Activated T-helper 9 cell treated with anti-CD3 and anti-CD28 coated beads, Interleukin-2, amount 50 U/mL, for 16 hours (primary cell): Measurements from ENCODE around the gene FXYD3.
"Not testable (repeated sequence)": the region's sequence is repeated elsewhere in the genome, so short reads cannot be mapped to it uniquely, and the experiment has no call there.

Experiments used
- DNase-seq: peaks from one replicate; pipeline ENCODE4 v3.0.0-alpha.2; 2020; ENCODE audit warnings: low read depth

FXYD3 gene

DNA sequence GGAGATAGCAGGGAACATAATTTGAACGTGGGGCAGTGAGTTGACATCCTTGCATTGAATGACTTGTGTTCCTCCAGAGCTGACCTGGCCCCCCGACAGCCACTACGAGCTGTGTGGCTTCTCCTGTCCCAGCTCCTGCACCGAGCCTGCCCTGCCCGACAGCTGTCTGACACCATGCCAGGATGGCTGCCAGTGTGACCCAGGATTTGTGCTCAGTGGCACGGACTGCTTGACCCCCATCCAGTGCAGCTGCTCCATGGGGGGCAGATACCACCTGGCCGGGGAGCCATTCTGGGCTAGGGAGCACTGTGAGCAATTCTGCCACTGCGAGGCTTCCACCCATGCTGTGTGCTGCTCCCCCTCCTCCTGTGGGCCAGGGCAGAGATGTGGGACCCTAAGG is 29.2 kb upstream of the FXYD3 start:
- no peak for DNase-seq

DNA sequence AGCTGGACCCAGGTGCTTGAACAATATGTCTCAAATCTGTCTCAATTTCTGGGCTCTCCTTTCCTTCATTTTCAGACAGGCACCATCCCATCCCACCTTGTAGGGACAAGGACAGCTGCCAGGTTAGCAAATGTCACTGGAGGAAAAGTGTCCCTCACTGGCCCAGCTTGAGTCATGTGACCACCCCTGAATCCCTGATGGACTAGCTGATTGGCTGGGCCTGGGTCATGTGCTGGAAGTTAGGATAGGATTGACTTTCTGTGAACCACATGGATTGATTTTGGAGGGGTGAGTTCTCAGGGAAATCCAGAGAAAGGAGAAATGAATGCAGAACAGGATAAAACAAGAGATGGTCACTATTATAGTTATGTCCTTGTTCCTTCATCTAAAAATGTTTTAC is 28.2 kb upstream of the FXYD3 start:
- no peak for DNase-seq

DNA sequence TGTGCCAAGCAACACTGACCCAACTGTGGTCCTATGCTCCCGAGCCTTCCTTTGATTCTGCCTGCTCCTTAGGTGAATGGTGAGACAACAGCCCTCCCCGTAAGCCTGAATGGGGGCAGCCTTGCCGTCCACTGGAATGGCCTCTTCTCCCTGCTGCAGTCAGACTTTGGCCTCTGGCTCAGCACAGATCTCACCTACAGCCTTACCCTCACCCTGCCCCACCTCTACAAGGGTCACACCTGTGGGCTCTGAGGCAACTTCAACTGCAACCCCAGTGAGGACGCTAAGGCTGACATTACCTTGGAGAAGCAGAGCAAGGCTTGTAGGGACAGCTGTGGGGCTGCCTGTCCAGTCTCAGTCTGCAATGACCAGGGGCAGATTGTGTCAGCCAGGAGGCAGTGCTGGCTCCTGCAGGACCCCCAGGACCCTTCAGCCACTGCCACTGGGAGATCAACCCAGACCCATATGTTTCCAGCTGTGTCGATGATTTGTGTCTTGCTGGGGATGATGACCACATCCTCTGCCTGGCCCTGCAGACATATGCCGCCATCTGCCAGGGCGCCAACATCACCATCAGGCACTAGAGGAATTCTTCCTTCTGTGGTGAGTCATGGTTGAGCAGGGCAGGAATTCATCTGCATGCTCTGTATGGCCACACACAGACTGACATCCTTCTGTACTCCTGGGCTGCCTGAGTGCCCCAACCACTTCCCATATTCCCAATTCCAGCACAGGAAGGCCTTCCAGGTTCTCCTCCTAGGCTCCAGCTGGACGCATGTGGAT is 27.3 kb upstream of the FXYD3 start:
- no peak for DNase-seq

DNA sequence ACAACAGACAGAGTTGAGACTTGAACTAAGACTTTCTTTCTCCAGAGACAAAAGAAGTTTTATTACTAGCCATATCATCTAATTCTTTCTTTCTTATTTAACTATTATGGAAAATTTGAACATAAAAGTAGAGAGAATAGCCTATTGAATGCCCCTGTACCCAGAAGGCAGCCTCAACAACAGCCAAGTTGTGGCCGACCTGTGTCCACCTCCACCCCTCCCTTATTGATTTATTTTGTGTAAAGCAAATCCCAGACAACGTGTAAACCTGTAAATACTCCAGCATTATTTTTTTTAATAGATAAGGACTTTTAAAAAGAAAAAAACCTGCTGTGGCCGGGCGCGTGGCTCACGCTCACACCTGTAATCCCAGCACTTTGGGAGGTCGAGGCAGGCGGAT is 26.1 kb upstream of the FXYD3 start:
- no peak for DNase-seq

DNA sequence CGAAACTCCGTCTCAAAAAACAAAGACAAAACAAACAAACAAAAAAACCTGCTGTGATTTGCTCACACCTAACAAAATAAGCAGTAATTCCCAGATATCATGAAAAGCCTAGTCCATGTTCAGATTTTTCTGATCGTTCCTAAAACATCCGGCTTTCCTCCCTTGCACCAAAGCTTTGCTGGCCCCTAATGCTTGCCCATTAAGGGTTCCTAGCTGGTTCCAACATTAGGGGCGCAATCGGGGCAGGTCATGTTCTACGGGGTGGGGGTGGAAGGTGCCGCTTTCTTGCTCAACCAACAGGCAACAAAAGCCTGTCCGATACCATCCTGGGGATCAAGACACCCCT is 25.5 kb upstream of the FXYD3 start:
- DNase-seq: no peak

DNA sequence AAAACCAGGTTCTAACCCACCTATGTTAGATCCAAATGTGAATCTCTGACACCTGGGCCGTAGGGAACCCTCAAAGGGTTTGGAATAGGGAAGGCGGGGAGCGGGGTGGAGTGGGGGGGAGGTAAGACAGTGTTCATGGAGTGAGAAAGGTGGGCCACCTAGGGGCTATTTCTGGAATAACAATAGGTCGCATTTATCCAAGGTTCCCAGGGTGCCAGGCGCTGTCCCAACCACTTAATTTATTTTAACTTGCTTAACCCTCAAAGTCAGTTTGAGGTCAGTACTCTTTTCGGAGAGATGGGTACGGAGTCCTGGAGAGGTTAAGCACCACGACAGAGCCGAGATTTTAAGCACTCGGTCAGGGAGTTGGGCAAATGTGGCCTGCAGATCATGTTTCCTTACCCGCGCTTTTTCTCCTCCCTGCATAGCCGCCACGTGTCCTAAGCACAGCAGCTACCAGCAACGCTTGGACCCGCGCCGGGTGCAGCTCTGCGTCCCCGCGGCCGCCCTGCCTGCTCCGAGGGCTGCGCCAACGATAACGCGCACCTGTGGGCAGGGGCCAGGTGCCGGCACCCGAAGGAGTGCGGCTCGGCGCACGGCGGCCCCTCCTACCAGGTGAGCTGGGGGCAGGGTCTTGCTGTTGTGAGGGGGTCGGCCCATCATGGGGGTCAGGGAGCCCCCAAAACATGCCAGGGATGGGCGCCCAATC is 25.0 kb upstream of the FXYD3 start:
- DNase-seq: no peak

DNA sequence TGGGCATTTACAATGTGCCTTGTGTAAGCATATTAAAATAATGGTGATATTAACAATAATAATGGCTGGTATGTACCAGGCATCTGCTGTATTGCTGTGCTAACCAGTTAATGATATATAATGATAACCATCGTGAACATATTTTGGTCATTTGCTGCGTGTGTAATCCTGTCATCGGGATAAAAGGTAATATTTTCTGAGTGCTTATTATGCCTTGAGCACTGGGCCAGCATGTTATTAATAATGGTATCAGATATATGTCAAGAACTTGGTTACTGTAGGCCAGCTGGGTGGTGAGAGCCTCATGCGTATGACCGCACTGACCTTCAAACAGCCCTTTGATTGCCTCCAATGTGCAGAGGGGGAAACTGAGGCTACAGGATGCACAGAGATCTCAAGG is 22.2 kb upstream of the FXYD3 start:
- DNase-seq: no peak

DNA sequence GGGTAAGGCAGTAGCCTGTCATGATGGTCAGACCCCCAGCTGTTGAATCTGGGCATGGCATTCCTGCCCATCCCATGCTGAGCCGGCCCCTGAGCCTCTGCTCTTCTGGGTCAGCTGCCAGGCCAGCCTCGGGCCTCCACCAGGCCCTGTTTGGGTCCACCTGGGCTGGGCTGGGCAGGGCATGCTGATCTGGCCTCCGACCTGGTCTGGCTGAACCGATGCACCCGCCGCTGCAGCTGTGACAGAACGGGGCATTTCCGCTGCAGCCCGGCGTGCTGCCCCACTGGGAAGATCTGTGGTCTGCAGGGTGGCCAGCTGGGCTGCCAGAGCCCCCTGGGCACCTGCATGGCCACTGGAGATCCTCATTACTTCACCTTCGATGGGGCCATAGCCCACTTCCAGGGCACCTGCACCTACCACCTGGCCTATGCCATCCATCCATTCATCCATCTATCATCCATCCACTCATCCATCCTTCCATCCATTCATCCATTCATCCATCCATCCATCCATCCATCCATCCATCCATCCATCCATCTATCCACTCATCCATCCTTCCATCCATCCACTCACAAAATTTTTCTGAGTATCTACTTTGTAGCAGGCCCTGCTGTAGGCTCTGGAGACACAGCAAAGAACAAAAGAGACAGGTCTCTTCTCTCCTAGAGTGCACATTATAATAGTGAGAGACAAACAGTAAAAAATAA is 21.5 kb upstream of the FXYD3 start:
- no peak for DNase-seq

DNA sequence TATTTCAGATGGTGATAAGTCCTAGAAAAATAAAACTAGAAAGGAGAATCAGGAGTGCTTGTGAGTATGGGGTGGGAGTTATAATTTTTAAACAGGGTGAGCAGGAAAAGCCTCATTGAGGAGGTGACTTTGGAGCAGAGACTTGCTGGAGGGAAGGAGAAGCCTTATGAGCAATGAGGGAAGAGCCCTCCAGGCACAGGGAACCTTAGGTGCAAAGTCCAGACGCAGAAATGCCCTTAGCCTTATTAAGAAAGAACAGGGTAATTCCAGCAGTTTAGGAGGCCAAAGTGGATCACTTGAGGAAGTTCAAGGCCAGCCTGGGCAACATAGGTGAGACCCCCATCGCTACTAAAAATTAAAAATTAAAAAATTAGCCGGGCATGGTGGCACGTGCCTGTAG is 21.0 kb upstream of the FXYD3 start:
- no peak for DNase-seq

DNA sequence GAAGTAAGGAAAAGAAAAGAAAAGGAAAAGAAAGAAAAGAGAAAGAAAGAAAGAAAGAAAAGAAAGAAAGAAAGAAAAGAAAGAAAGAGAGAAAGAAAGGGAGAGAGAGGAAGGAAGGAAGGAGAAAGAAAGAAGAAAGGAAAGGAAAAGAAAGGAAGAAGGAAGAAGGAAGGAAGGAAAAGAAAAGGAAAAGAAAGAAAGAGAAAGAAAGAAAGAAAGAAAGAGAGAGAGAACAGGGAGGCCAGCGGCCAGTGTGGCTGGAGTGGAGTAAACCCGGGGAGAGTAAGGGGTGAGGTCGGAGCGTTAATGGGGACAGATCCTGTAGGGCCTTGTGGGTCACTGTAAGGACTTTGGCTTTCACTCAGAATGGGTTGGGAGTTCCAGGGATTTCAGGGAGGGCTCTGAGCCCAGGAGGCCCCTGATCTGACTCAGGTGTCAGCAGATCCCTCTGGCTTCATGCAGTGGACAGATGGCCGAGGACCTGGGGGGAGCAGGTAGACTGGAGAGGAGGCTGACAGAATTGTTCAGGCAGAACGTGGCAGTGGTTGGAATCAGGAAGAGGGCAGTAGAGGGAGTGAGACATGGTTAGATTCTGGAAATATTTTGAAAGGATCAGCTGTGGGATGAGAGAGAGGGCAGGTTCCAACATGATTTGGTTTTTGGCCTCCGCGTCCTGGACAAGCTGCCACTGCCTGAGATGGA is 19.8 kb upstream of the FXYD3 start:
- no peak for DNase-seq

DNA sequence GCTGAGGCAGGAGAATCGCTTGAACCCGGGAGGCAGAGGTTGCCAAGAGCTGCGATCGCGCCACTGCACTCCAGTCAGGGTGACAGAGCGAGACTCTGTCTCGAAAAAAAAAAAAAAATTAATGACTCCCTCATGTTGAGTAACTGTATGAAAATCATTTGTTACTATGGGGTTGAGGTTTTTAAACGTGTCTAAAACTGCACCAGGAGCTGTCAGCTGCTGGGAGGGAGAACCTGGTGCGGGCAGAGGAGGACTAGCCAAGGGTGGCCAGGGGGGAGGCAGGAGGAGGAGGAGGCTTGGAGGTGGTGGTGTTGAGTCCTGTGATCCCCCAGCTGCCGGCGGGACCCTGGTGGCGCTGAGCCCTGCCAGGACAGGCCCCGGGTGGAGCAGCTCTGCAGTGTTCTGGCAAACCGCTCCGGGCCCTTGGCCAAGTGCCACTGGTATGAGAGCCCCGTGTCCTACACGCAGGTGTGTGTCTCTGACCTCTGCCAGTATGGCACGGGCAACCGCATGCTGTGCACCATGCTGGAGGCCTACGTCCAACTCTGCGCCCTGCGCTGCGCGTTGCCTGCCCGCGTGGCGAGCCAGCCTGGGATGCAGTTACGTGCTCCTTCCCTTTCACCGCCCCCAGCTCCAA is 17.1 kb upstream of the FXYD3 start:
- DNase-seq: no peak

DNA sequence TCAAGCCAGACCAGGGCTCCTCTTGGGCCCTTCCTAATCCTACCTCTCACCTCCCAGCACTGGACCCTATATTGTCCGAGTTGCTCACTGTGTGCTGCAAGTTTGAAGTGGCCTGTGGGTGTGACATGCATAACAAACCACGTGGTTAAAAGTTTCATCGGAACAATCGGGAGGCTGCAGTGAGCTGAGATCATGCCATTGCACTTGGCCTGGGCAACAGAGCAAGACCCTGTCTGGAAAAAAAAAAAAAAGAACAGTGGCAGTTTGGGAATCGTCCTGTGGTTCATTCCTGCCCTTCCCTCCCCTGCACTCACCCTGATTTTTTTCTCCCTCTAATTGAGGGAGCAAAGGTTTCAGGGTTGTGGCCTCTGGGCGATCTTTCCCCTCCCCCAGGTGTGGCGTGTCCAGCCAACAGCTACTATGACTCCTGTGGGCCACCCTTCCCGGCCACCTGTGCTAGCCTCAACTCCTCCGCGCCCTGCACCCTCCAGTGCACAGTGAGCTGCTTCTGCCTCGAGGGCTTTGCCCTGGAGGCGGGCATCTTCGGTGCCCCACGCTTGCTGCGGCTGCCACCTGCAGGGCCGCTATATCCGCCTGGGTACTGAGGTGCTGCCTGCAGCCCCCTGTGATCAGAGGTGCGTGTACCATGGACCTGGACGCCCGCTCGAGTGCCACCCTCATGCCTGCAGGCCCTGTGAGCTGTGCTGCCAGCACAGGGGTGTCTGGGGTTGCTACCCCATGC is 16.3 kb upstream of the FXYD3 start:
- DNase-seq: no peak

DNA sequence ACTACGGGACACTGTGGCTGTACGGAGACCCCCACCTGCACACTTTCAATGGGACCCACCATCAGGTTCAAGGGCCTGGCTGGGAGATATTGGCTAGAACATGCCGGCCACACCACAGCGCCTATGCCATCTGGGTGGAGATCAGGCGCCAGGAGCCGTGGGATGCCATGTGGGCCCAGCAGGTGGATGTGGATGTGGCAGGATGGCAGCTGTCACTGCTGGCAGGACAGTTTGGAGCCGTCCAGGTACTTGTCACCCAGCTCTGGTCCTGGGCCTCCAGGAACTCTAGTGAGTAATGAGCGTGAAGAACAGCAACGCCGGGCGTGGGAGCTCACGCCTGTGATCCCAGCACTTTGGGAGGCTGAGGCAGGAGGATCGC is 15.7 kb upstream of the FXYD3 start:
- DNase-seq: no peak

DNA sequence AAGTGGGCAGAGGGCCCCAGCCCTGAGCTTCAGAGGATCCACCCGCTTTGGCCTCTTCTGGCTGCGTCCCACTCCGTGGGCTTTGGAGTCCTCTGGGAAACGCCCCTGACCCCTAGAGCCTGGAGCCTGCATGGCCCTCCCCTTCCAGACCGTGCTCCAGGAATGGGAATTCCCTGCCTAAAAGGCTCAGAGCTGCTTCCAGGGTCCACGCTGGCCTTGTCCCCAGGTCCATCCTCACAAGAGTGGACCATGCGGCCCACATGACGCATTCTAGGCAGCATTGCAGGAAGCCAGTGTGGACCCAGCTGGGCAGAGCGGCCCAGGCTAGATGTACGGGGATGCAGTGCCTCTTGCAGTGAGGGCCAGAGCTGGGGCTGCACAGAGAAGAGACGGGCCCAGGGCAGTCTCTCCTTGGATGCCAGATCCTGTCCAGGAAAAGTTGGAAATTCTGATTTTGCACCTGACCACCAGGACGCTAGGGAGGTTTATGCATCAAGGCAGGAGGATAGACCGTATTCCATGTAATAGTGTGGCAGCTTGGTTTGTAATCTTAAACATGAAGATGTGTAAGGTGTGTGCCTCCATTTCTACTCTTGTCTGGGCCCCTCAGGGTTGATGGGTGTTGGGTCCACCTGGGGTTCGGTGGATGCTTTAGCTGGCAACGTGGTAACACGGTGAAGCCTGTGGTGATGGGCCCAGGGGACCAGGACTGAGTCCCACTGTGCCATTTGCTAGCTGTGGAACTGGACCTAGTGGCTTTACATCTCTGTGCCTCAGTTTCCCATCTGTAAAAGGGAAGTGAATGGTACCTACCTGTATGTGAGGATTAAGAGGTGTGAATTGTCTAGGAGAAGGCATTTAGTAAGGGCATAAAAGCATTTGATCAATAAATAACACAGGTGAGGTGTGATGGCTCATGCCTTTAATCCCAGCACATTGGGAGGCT is 14.8 kb upstream of the FXYD3 start:
- DNase-seq: no peak

DNA sequence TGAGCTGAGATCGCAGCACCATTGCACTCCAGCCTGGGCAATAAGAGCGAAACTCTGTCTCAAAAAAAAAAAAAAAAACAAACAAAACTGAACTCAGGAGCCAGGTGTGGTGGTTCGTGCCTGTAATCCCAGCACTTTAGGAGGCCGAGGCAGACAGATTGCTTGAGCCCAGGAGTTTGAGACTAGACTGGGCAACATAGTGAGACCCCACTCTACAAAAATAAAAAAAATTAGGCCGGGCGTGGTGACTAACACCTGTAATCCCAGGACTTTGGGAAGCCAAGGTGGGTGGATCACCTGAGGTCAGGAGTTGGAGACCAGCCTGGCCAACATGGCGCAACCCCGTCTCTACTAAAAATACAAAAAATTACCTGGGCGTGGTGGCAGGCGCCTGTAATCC is 13.7 kb upstream of the FXYD3 start:
- DNase-seq: not testable (repeated sequence)

DNA sequence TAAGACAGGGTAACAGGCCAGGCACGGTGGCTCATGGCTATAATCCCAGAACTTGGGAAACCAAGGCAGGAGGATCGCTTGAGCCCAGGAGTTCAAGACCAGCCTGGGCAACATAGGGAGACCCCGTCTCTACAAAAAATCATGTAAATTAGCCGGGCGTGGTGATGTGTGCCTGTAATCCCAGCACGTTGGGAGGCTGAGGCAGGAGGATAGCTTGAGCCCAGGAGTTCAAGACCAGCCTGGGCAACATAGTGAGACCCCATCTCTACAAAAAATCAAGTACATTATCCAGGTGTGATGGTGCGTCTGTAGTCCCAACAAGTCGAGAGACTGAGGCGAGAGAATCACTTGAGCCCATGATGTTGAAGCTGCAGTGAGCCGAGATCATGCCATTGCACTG is 12.0 kb upstream of the FXYD3 start:
- DNase-seq: not testable (repeated sequence)

DNA sequence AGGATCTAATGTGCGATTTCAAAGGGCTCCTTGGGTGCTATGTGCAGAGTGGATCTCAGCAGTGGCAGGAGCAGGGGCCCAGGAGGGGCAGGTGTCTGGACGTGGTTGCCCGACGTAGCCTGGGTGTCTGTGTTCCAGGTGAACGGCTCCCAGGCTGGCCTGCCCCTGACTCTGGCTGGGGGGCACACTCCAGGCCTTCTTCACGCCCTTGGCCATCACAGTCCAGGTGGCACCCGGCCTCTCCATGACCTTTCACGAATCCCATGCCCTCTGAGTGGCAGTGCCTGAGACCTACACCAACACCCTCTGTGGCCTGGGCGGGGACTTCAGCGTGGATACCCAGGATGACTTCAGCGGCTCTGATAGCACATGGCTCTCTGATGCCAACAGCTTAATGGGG is 11.3 kb upstream of the FXYD3 start:
- no peak for DNase-seq

DNA sequence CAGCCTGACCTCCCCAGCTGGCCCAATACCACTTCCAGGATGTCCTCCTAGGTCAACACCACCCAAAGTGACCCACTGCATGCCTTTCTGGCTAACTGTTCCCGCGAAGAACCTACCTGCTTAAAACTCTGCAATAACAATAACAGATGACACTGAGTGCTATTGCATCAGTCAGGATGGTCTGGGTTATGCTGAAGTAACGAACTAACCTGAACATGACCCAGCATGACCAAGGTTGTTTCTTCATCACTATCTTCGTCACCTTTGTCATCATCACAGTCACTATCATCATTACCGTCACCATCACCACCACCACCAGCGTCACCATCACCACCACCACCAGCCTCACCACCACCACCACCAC is 10.6 kb upstream of the FXYD3 start:
- DNase-seq: no peak

DNA sequence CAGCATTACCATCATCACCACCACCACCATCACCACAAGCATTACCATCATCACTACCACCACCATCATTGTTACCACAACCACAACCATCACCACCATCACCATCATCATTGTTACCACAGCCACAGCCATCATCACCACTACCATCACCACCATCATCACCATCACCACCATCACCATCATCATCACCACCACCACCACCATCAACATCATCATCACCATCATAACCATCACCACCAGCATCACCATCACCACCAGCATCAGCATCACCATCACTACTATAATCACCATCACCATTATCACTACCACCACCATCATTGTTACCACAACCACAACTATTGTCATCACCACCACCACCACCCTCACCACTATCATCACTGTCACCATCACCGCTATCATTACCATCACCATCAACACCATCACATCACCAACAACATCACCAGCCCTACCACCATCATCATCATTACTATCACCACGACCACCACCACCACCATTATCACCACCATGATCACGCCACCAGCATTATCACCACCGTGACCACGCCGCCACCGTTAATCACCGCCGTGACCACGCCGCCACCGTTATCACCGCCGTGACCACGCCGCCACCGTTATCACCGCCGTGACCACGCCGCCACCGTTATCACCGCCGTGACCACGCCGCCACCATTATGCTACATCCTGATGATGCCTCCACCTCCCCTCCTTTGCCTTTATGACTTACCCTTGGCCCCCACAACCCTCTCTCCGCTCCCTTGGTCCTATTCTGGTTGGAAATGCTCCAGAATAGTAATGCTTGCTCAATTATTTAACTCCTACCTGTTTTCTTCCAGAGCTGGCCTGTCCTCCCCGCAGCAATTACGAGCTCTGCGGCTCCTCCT is 10.0 kb upstream of the FXYD3 start:
- no peak for DNase-seq

DNA sequence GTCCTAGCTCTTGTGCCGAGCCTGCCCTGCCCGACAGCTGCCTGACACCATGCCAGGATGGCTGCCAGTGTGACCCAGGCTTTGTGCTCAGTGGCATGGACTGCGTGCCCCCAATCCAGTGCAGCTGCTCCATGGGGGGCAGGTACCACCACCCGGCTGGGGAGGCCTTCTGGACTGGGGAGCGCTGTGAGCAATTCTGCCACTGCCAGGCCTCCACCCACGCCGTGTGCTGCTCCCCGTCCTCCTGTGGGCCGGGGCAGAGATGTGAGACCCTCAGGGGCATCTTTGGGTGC is 9.4 kb upstream of the FXYD3 start:
- no peak for DNase-seq
